ENCODE measurements around the gene GRK5.

GRK5 gene

GRCh38 chr10:119367841-119368549 lies 160.6 kb downstream of the GRK5 start:
- no peak for DNase-seq

GRCh38 chr10:119368581-119368980 lies 161.2 kb downstream of the GRK5 start:
- DNase-seq, result no peak

- no peak for DNase-seq
These were observed 161.9 kb downstream of the GRK5 start for GRCh38 chr10:119368991-119369869.

- no peak for DNase-seq
These were observed 162.9 kb downstream of the GRK5 start for GRCh38 chr10:119370111-119370741.

- DNase-seq, result no peak
These were observed 163.8 kb downstream of the GRK5 start for GRCh38 chr10:119370972-119371703.

GRCh38 chr10:119371704-119372663 lies 164.6 kb downstream of the GRK5 start:
- no peak for DNase-seq

GRCh38 chr10:119373294-119374102 lies 166.1 kb downstream of the GRK5 start:
- no peak for DNase-seq

- DNase-seq, result no peak
These were observed 166.9 kb downstream of the GRK5 start for GRCh38 chr10:119374236-119374635.

GRCh38 chr10:119375574-119376272 lies 168.4 kb downstream of the GRK5 start:
- DNase-seq, result no peak

- DNase-seq, result no peak
These were observed 170.1 kb downstream of the GRK5 start for GRCh38 chr10:119377451-119377957.

GRCh38 chr10:119377958-119378736 lies 170.8 kb downstream of the GRK5 start:
- no peak for DNase-seq

GRCh38 chr10:119378737-119379067 lies 171.3 kb downstream of the GRK5 start:
- DNase-seq, result no peak

GRCh38 chr10:119379466-119380071 lies 172.2 kb downstream of the GRK5 start:
- no peak for DNase-seq

- peak; percentile 38 for DNase-seq
These were observed 175.9 kb downstream of the GRK5 start for GRCh38 chr10:119383174-119383856.

GRCh38 chr10:119384127-119384526 lies 176.8 kb downstream of the GRK5 start:
- peak; percentile 21 for DNase-seq

GRCh38 chr10:119386666-119387065 lies 179.3 kb downstream of the GRK5 start:
- no peak for DNase-seq

GRCh38 chr10:119388849-119389345 lies 181.5 kb downstream of the GRK5 start:
- no peak for DNase-seq
